ENCODE data around the gene USP46.
A peak's percentile ranks its signal among the peaks of the same experiment; 100 is the strongest.

USP46 gene

GRCh38 chr4:52659001-52659721, at the start of gene USP46:
Gene USP46 (minus strand): TSS chr4:52659301. CDS start chr4:52659150, 151 bp downstream.
- Histone ChIP-seq H3K27me3 (ENCODE audit: control insufficient read depth, insufficient read depth, low read length) (no peaks in the 10 kb centered on the region), H3K9ac (ENCODE audit: low read length) (peak within 1 kb of the TSS; percentile 67), H3K36me3 (ENCODE audit: control insufficient read depth, insufficient read depth, low read length) (no peaks in the 10 kb centered on the region), H3K4me1 (ENCODE audit: control insufficient read depth, insufficient read depth, low read length) (no peaks in the 10 kb centered on the region), H3K4me3 (ENCODE audit: low read length) (peak within 1 kb of the TSS; percentile 83), H3K27ac (ENCODE audit: low read depth, low read length) (peak within 1 kb of the TSS; percentile 92)

GRCh38 chr4:52704661-52705060, 45.6 kb upstream of the USP46 start:
- no peak overlapping the region for H3K4me3 ChIP-seq (ENCODE audit: low read length)
- no peaks in the 10 kb centered on the region for H3K27me3 ChIP-seq (ENCODE audit: control insufficient read depth, insufficient read depth, low read length)
- H3K4me1 ChIP-seq (ENCODE audit: control insufficient read depth, insufficient read depth, low read length) = no peaks in the 10 kb centered on the region
- H3K27ac ChIP-seq (ENCODE audit: low read depth, low read length) = no peak overlapping the region
- H3K36me3 ChIP-seq (ENCODE audit: control insufficient read depth, insufficient read depth, low read length) = no peaks in the 10 kb centered on the region
- H3K9ac ChIP-seq (ENCODE audit: low read length) = no peak overlapping the region

DNA sequence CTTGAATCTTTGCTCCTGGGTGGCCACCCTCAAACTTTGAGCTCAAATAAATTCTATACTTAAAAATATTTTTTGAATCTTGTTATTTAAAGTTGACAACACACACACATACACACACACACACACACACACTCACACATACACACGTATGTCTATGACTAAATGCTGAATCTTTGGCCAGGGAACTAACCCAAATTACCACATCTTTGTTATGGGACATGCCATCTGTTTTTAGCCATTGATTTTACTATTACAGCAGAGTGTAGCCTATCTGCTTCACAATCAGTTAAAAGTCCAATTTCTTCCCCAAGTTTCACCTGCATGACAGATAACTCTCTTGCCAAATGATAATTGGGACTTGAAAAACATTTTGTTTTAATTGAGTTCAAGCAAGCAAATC, 45.0 kb upstream of the USP46 start:
- Histone ChIP-seq H3K36me3 (ENCODE audit: control insufficient read depth, insufficient read depth, low read length) (no peaks in the 10 kb centered on the region), H3K27me3 (ENCODE audit: control insufficient read depth, insufficient read depth, low read length) (no peaks in the 10 kb centered on the region), H3K4me1 (ENCODE audit: control insufficient read depth, insufficient read depth, low read length) (no peaks in the 10 kb centered on the region), H3K4me3 (ENCODE audit: low read length) (no peak overlapping the region), H3K9ac (ENCODE audit: low read length) (no peak overlapping the region), H3K27ac (ENCODE audit: low read depth, low read length) (no peak overlapping the region)

GRCh38 chr4:52701207-52701606, 42.1 kb upstream of the USP46 start:
- no peak overlapping the region for H3K9ac ChIP-seq (ENCODE audit: low read length)
- no peak overlapping the region for H3K4me3 ChIP-seq (ENCODE audit: low read length)
- H3K27ac ChIP-seq (ENCODE audit: low read depth, low read length) = no peak overlapping the region
- H3K4me1 ChIP-seq (ENCODE audit: control insufficient read depth, insufficient read depth, low read length) = no peaks in the 10 kb centered on the region
- no peaks in the 10 kb centered on the region for H3K36me3 ChIP-seq (ENCODE audit: control insufficient read depth, insufficient read depth, low read length)
- no peaks in the 10 kb centered on the region for H3K27me3 ChIP-seq (ENCODE audit: control insufficient read depth, insufficient read depth, low read length)

DNA sequence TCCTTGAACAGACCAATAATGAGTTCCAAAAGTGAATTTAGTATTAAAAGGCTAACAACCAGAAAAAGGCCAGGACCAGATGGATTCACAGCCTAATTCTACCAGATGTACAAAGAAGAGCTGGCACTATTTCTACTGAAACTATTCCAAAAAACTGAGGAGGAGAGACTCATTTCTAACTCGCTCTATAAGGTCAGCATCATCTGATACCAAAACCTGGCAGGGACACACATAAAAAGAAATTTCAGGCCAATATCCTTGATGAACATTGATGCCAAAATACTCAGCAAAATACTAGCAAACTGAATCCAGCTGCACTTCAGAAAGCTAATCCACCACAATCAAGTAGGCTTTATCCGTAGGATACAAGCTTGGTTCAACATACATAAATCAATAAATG, 35.8 kb upstream of the USP46 start:
- Histone ChIP-seq H3K36me3 (ENCODE audit: control insufficient read depth, insufficient read depth, low read length) (no peaks in the 10 kb centered on the region), H3K4me3 (ENCODE audit: low read length) (no peak overlapping the region), H3K9ac (ENCODE audit: low read length) (no peak overlapping the region)

DNA sequence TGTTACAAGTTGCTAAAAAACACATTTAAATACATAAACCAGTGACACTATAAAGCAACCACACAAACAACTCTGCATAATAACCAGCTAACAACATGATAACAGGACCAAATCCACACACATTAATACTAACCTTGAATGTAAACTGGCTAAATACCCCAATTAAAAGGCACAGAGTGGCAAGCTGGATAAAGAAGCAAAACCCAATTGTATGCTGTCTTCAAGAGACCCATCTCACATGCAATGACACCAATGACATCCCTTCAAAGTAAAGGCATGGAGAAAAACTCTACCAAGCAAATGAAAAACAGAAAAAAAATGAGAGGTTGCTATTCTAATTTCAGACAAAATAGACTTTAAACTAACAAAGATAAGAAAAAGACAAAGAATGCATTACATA, 34.4 kb upstream of the USP46 start:
- H3K9ac ChIP-seq (ENCODE audit: low read length) = no peak overlapping the region
- no peaks in the 10 kb centered on the region for H3K27me3 ChIP-seq (ENCODE audit: control insufficient read depth, insufficient read depth, low read length)
- no peaks in the 10 kb centered on the region for H3K4me1 ChIP-seq (ENCODE audit: control insufficient read depth, insufficient read depth, low read length)
- no peak overlapping the region for H3K27ac ChIP-seq (ENCODE audit: low read depth, low read length)
- no peak overlapping the region for H3K4me3 ChIP-seq (ENCODE audit: low read length)
- H3K36me3 ChIP-seq (ENCODE audit: control insufficient read depth, insufficient read depth, low read length) = no peaks in the 10 kb centered on the region

More for the DNA sequence above, 35.8 kb upstream of the USP46 start:
- no peaks in the 10 kb centered on the region for H3K4me1 ChIP-seq (ENCODE audit: control insufficient read depth, insufficient read depth, low read length)
- no peaks in the 10 kb centered on the region for H3K27me3 ChIP-seq (ENCODE audit: control insufficient read depth, insufficient read depth, low read length)
- H3K27ac ChIP-seq (ENCODE audit: low read depth, low read length) = no peak overlapping the region

DNA sequence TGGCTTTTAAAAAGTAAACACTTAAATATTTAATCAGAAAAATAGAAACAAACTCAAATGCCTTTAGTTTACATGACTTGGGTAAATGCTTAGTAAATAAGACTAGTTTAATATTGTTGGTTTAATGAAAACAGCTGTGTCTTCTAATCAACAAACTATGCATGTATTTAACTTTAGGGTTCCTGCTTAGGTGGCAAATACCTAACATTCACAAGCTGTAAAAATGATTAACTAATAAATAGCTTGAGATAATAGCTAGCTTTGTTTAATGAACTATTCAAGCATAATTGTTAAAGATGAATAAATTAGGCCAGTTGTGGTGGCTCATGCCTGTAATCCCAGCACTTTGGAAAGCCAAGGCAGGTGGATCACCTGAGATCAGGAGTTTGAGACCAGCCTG, 30.0 kb upstream of the USP46 start:
- H3K4me3 ChIP-seq (ENCODE audit: low read length) = no peak overlapping the region
- H3K36me3 ChIP-seq (ENCODE audit: control insufficient read depth, insufficient read depth, low read length) = no peaks in the 10 kb centered on the region
- no peak overlapping the region for H3K9ac ChIP-seq (ENCODE audit: low read length)
- H3K4me1 ChIP-seq (ENCODE audit: control insufficient read depth, insufficient read depth, low read length) = no peaks in the 10 kb centered on the region
- no peaks in the 10 kb centered on the region for H3K27me3 ChIP-seq (ENCODE audit: control insufficient read depth, insufficient read depth, low read length)
- H3K27ac ChIP-seq (ENCODE audit: low read depth, low read length) = no peak overlapping the region

GRCh38 chr4:52687696-52688095, 28.6 kb upstream of the USP46 start:
- no peak overlapping the region for H3K9ac ChIP-seq (ENCODE audit: low read length)
- no peaks in the 10 kb centered on the region for H3K4me1 ChIP-seq (ENCODE audit: control insufficient read depth, insufficient read depth, low read length)
- H3K36me3 ChIP-seq (ENCODE audit: control insufficient read depth, insufficient read depth, low read length) = no peaks in the 10 kb centered on the region
- no peak overlapping the region for H3K4me3 ChIP-seq (ENCODE audit: low read length)
- H3K27me3 ChIP-seq (ENCODE audit: control insufficient read depth, insufficient read depth, low read length) = no peaks in the 10 kb centered on the region
- H3K27ac ChIP-seq (ENCODE audit: low read depth, low read length) = no peak overlapping the region

DNA sequence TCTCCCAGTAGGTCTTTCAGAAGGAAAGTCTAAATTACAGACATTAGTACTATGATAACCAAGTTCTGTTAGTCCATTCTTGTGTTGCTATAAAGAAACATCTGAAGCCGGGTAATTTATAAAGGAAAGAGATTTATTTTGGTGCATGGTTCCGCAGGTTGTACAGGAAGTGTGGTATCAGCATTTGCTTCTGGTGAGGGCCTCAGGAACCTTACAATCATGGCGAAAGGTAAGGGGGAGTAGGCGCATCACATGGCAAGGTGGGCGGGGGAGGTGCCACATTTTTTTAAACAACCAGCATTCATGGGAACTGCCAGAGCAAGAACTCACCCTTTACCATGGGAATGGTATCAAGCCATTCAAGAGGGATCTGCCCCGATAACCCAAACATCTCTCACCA, 26.2 kb upstream of the USP46 start:
- Histone ChIP-seq H3K36me3 (ENCODE audit: control insufficient read depth, insufficient read depth, low read length) (no peaks in the 10 kb centered on the region), H3K4me3 (ENCODE audit: low read length) (no peak overlapping the region), H3K27ac (ENCODE audit: low read depth, low read length) (no peak overlapping the region), H3K27me3 (ENCODE audit: control insufficient read depth, insufficient read depth, low read length) (no peaks in the 10 kb centered on the region), H3K4me1 (ENCODE audit: control insufficient read depth, insufficient read depth, low read length) (no peaks in the 10 kb centered on the region), H3K9ac (ENCODE audit: low read length) (no peak overlapping the region)

GRCh38 chr4:52684896-52685295, 25.8 kb upstream of the USP46 start:
- H3K4me1 ChIP-seq (ENCODE audit: control insufficient read depth, insufficient read depth, low read length) = no peaks in the 10 kb centered on the region
- no peak overlapping the region for H3K27ac ChIP-seq (ENCODE audit: low read depth, low read length)
- H3K4me3 ChIP-seq (ENCODE audit: low read length) = no peak overlapping the region
- no peaks in the 10 kb centered on the region for H3K27me3 ChIP-seq (ENCODE audit: control insufficient read depth, insufficient read depth, low read length)
- no peak overlapping the region for H3K9ac ChIP-seq (ENCODE audit: low read length)
- H3K36me3 ChIP-seq (ENCODE audit: control insufficient read depth, insufficient read depth, low read length) = no peaks in the 10 kb centered on the region

DNA sequence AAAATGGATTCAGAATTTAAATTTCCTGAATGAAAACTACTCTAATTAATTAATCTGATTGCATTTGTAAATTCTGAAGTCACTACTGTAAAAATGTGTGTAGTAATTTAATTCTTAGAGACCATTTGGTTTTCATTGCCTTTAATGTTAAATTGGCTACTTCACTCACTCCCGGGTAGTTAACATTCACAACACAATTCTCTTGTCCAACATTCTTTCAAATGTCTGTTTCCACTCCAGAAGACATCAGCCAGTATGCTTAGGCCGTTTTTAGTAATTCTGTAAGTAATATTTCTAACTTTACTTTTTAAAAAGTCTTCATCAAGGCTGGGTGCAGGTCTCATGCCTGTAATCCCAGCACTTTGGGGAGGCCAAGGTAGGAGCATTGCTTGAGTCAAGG, 21.3 kb upstream of the USP46 start:
- Histone ChIP-seq H3K27me3 (ENCODE audit: control insufficient read depth, insufficient read depth, low read length) (no peaks in the 10 kb centered on the region), H3K4me3 (ENCODE audit: low read length) (no peak overlapping the region), H3K4me1 (ENCODE audit: control insufficient read depth, insufficient read depth, low read length) (no peaks in the 10 kb centered on the region), H3K27ac (ENCODE audit: low read depth, low read length) (no peak overlapping the region), H3K9ac (ENCODE audit: low read length) (no peak overlapping the region), H3K36me3 (ENCODE audit: control insufficient read depth, insufficient read depth, low read length) (no peaks in the 10 kb centered on the region)

- no peaks in the 10 kb centered on the region for H3K27me3 ChIP-seq (ENCODE audit: control insufficient read depth, insufficient read depth, low read length)
- no peak overlapping the region for H3K9ac ChIP-seq (ENCODE audit: low read length)
- no peaks in the 10 kb centered on the region for H3K4me1 ChIP-seq (ENCODE audit: control insufficient read depth, insufficient read depth, low read length)
- no peaks in the 10 kb centered on the region for H3K36me3 ChIP-seq (ENCODE audit: control insufficient read depth, insufficient read depth, low read length)
- no peak overlapping the region for H3K4me3 ChIP-seq (ENCODE audit: low read length)
- H3K27ac ChIP-seq (ENCODE audit: low read depth, low read length) = no peak overlapping the region
These were observed 17.4 kb upstream of the USP46 start for GRCh38 chr4:52676536-52676935.

DNA sequence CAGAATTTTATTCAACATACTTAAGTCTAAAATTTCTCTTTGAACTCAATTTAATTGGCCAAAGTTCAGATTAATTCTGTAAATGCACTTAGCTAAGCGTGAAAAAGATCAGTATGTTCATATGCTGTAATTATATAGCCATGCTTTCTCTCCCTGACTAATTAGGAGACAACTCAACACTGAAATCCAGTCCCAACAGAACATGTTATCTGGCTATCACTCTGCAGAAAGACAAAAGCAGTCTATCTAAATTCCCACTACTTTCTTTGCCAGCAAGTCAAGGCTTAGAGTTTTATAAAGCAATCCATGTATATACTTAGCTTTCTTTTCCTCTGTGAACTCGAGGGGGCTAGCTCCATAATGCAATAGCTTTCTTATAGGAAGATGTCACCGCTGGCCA, 16.0 kb upstream of the USP46 start:
- Histone ChIP-seq H3K27ac (ENCODE audit: low read depth, low read length) (no peak overlapping the region), H3K4me3 (ENCODE audit: low read length) (no peak overlapping the region), H3K36me3 (ENCODE audit: control insufficient read depth, insufficient read depth, low read length) (no peaks in the 10 kb centered on the region), H3K9ac (ENCODE audit: low read length) (no peak overlapping the region), H3K27me3 (ENCODE audit: control insufficient read depth, insufficient read depth, low read length) (no peaks in the 10 kb centered on the region), H3K4me1 (ENCODE audit: control insufficient read depth, insufficient read depth, low read length) (no peaks in the 10 kb centered on the region)

Data from rectal smooth muscle tissue (tissue), 1 donor.